ENCODE measurements around the gene ZNF33B. TPM values are rescaled to one million over a fixed set of nuclear protein-coding genes. Genes with fewer than 3 reads are reported as not detected.
A peak's percentile ranks its signal among the peaks of the same experiment; 100 is the strongest.

ZNF33B gene
- total and polyA plus RNA-seq, 9 of the 15 experiments (the other 6 are each of a cell fraction or from before 2014, with no cell fraction given) = 6.9 to 23.9 (median 15.4) TPM

DNA sequence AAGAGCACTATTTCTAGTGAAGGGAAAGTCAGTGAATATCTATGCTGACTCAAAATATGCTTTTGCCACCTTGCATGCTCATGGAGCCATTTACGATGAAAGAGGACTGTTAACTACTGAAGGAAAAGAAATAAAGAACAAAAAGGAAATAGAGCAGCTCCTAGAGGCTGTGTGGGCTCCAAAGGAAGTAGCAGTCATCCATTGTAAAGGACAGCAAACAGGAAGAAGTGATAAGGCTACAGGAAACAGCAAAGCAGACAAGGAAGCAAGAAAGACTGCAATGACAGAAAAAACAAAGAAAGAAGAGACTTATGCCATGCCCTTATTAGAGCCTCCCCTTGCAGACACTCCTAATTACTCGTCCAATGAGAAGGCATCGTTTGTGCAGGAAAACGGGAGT lies 12.0 kb upstream of the ZNF33B start:
- intact Hi-C loops (cut with micrococcal nuclease) = no loop called here
- Histone ChIP-seq H3K27me3 (ENCODE audit: control insufficient read depth in 2 of 2, insufficient read depth in 2 of 2, low read length in 2 of 2) (no peaks in the 10 kb centered on the region), H3K9ac (ENCODE audit: insufficient read depth in 1 of 2, low read depth in 2 of 2, low read length in 2 of 2) (no peak overlapping the region), H3K79me2 (ENCODE audit: control insufficient read depth, insufficient read depth, low read length) (no peaks in the 10 kb centered on the region; the same call in 2 of the 3 replicates), H3K9me3 (replicated peaks; ENCODE audit: control insufficient read depth, insufficient read depth, low read depth, low read length) (0 out of 2 replicates have a peak, but pooled peaks cover 2% of the 10 kb centered on the region), H4K20me1 (replicated peaks; ENCODE audit: control insufficient read depth, insufficient read depth, low read length) (no peaks in the 10 kb centered on the region), H3K27ac (ENCODE audit: extremely low read depth, low read depth, low read length) (no peak overlapping the region), H3K36me3 (ENCODE audit: control insufficient read depth, insufficient read depth, low read length) (no peaks in the 10 kb centered on the region), H3K4me3 (no peak overlapping the region), H3K9me1 (ENCODE audit: control insufficient read depth, insufficient read depth, low read length) (no peaks in the 10 kb centered on the region), H3K4me2 (ENCODE audit: insufficient read depth, low read length) (no peak overlapping the region), H2AFZ (ENCODE audit: low read depth, low read length) (peak overlapping the region; percentile 40; the same call in 1 of the 2 replicates), H3K4me1 (replicated peaks in 1 of 2; ENCODE audit: control insufficient read depth in 2 of 2, insufficient read depth in 2 of 2, low read length in 2 of 2) (peaks cover 29 to 64% of the 10 kb centered on the region in 2 experiments)
- BruUV-seq (replicated peaks) = no TSS peak
- ATAC-seq = no peak
- 80% methylated on average over 4 of the region's 4 CpGs for WGBS (ENCODE audit: insufficient coverage, low coverage, missing lambda C conversion rate)
- no peak for FAIRE-seq
- TF ChIP-seq, protein P1, sequence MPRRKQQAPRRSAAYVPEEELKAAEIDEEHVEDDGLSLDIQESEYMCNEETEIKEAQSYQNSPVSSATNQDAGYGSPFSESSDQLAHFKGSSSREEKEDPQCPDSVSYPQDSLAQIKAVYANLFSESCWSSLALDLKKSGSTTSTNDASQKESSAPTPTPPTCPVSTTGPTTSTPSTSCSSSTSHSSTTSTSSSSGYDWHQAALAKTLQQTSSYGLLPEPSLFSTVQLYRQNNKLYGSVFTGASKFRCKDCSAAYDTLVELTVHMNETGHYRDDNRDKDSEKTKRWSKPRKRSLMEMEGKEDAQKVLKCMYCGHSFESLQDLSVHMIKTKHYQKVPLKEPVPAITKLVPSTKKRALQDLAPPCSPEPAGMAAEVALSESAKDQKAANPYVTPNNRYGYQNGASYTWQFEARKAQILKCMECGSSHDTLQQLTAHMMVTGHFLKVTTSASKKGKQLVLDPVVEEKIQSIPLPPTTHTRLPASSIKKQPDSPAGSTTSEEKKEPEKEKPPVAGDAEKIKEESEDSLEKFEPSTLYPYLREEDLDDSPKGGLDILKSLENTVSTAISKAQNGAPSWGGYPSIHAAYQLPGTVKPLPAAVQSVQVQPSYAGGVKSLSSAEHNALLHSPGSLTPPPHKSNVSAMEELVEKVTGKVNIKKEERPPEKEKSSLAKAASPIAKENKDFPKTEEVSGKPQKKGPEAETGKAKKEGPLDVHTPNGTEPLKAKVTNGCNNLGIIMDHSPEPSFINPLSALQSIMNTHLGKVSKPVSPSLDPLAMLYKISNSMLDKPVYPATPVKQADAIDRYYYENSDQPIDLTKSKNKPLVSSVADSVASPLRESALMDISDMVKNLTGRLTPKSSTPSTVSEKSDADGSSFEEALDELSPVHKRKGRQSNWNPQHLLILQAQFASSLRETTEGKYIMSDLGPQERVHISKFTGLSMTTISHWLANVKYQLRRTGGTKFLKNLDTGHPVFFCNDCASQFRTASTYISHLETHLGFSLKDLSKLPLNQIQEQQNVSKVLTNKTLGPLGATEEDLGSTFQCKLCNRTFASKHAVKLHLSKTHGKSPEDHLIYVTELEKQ (CRISPR knock-in tag; IDR thresholded peaks at IDR 0.05) = no peak
- TF ChIP-seq CHD2 (IDR thresholded peaks at IDR 0.05; ENCODE audit: low read depth, low read length) (no peak), BRD4 (IDR thresholded peaks at IDR 0.05) (no peak), ZBTB40 (IDR thresholded peaks at IDR 0.05) (0 out of 2 replicates have a peak, but pooled peaks have one; percentile 25), ZBTB40 (CRISPR knock-in tag; IDR thresholded peaks at IDR 0.05) (no peak), ETV6 (IDR thresholded peaks at IDR 0.05; ENCODE audit: borderline replicate concordance in 1 of 2, low read depth in 2 of 2, low read length in 1 of 2) (peak; percentile 57 to 62; a peak in 2 of 4 replicates), ETV6 (CRISPR knock-in tag; IDR thresholded peaks at IDR 0.05; ENCODE audit: borderline replicate concordance) (no peak), MCM5 (IDR thresholded peaks at IDR 0.05; ENCODE audit: low read depth) (no peak), EHMT2 (IDR thresholded peaks at IDR 0.05) (peak; percentile 55)
- POLR2A ChIA-PET = interaction anchor here (0.7 kb wide), 1 partner anchor 22 kb away, joined by 3 read pairs; no protein-coding TSS in a partner anchor
- in situ Hi-C loops (cut with MboI) = no loop called here
- CTCF ChIA-PET (ENCODE audit: low intra/inter-chr PET ratio) = no interaction called here
- no peak for DNase-seq (ENCODE audit: extremely low read depth in 1 of 4, low spot score in 3 of 4)
